ENCODE measurements around the gene MBD3L5.

DNA sequence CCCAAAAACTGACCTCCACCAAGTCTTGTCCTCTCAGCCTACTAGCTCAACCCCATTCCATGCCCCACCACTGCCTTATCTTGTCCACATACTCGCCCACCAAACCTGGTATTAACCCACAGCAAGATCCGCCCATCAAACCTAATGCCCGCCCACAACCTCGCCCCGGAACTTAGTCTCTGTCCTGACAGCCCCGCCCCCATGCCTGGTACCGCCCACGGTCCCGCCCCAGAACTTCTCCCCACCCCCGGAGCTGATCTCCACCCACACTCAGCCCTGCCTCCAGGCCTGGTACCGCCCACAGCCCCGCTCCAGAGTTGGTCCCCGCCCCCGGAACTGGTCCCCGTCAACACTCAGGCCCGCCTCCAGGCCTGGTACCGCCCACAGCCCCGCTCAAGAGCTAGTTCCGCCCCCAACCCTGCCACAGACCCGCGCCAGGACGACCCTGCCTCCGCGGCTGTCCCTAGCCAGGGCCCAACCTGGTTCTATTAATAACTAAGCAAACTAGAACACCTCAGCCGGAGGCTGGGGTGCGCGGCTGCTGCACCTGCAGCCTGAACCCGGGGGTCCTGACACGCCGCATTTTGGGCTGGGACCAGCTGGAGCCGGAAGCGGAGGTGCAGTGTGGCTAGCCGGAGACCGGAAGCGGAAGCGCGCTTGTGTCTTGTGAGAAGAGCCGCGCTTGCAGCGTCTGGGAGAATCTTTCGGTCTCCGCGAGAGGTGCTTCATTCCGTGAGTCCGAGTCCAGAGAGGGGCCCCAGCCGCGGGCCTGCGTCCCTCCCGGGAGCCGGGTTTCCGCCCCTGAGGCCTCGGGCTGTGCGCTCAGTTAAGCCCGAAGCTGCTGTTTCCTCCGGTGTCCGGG is 38.9 kb downstream of the MBD3L5 start, which contains the start of gene ZNF557:
- no peak for TF ChIP-seq FOS (IDR thresholded peaks at IDR 0.05; ENCODE audit: borderline replicate concordance, insufficient read depth, low read length)
- TF ChIP-seq POLR2AphosphoS5 (IDR thresholded peaks at IDR 0.05; ENCODE audit: insufficient read depth, low read depth, low read length), result peak; percentile 87
- TF ChIP-seq CTCF (IDR thresholded peaks at IDR 0.05; ENCODE audit: extremely low read depth in 1 of 2, insufficient read depth in 1 of 2, low read depth in 1 of 2, low read length in 2 of 2), result no peak

All from endothelial cell of umbilical vein (primary cell).